ENCODE results near the gene EIF5.

The EIF5 gene

DNA sequence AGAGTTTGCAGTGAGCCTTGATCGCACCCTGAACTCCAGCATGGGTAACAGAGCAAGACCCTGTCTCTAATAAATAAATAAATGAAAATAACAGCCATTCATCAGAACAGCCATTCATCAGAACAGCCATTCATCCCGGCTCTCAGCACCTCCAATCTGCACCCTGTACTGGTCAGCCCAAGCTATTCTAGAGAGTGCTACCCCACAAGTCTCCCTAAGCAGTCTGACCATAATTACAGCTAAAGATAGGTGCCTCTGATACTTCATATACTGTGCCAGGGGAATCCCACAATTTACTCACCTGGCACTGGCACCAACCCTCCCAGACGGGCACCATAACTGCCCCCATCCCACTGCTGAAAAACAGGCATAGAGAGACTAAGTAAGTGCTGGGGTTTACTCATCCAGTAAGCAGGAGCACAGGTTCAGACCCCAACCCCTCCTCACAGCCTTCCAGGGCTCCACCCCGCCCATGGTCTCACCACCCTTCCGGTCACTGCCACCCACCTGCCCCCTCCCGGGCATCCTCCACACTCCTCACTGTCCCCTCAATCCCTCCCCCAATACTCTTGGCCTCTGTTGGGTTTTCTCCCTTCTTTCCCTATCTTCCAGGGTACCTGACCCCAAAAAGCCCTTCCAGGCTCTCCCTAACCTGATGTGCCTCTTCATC lies 15.2 kb upstream of the EIF5 start:
- no peaks in the 10 kb centered on the region for H3K36me3 Mint-ChIP-seq
- H3K9me3 Mint-ChIP-seq, result no peaks in the 10 kb centered on the region
- no peak overlapping the region for H3K4me3 Mint-ChIP-seq
- H3K27me3 Mint-ChIP-seq, result peaks cover 8% of the 10 kb centered on the region
- no peaks in the 10 kb centered on the region for H3K4me1 Mint-ChIP-seq
- no peak overlapping the region for H3K27ac Mint-ChIP-seq

DNA sequence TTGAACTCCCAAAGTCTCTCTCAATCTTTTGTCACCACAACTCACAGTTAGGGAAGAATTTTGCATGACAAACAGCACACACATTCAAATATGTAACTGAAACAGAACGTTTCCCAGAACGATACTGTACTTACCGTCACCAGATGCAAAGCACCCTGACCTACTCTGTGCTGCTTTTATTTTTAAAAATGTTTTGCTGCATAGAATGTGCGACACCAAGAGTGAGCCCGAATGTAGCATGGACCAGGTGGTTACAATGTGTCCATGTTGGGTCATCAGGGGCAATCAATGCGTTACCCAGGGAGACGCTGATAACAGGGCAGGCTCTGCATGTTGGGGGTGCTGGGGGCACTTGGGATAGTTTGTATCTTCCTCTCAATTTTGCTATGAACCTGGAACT lies 14.6 kb upstream of the EIF5 start:
- no peaks in the 10 kb centered on the region for H3K9me3 Mint-ChIP-seq
- peaks cover 8% of the 10 kb centered on the region for H3K27me3 Mint-ChIP-seq
- H3K4me1 Mint-ChIP-seq, result no peaks in the 10 kb centered on the region
- no peak overlapping the region for H3K4me3 Mint-ChIP-seq
- H3K36me3 Mint-ChIP-seq, result no peaks in the 10 kb centered on the region
- H3K27ac Mint-ChIP-seq, result no peak overlapping the region

DNA sequence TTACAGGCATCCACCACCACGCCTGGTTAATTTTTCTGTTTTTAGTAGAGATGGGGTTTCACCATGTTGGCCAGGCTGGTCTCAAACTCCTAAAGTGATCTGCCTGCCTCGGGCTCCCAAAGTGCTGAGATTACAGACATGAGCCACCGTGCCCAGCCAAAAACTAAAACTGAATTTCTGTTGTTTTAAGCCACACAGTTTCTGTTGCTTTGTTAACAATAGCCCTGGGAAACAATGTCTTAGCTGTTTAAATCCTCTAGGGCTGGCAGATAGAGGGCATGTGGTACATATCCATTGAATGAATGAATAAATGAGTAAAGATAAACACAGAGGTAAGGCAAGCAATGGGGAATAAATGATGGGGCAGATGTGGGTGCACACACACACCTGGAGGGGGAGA lies 8.0 kb upstream of the EIF5 start:
- peaks cover 3% of the 10 kb centered on the region for H3K4me1 Mint-ChIP-seq
- H3K4me3 Mint-ChIP-seq, result no peak overlapping the region
- no peaks in the 10 kb centered on the region for H3K9me3 Mint-ChIP-seq
- H3K36me3 Mint-ChIP-seq, result no peaks in the 10 kb centered on the region
- H3K27ac Mint-ChIP-seq, result no peak overlapping the region
- peaks cover 5% of the 10 kb centered on the region for H3K27me3 Mint-ChIP-seq

DNA sequence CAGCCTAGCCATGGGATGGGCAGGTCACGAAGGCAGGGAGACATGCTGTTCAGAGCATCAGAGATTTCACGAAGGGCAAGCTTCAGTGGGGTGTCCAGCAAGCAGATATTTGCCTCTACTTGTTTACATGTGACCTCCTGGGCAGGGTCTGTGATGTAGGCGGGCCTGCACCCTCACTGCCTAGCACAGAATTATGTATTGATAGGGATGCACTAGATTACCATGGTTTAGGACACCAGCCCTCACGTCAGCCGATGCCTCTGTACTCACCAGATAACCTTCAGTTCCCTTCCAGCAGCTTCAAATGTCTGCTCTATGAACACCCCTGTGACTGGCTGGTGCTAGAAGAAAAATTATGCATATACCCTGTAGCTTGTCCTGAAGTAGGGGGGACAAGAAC lies 5.1 kb upstream of the EIF5 start:
- peaks cover under 1% of the 10 kb centered on the region for H3K36me3 Mint-ChIP-seq
- H3K27me3 Mint-ChIP-seq, result no peaks in the 10 kb centered on the region
- H3K27ac Mint-ChIP-seq, result no peak overlapping the region
- peaks cover 12% of the 10 kb centered on the region for H3K4me1 Mint-ChIP-seq
- H3K4me3 Mint-ChIP-seq, result no peak overlapping the region
- no peaks in the 10 kb centered on the region for H3K9me3 Mint-ChIP-seq

DNA sequence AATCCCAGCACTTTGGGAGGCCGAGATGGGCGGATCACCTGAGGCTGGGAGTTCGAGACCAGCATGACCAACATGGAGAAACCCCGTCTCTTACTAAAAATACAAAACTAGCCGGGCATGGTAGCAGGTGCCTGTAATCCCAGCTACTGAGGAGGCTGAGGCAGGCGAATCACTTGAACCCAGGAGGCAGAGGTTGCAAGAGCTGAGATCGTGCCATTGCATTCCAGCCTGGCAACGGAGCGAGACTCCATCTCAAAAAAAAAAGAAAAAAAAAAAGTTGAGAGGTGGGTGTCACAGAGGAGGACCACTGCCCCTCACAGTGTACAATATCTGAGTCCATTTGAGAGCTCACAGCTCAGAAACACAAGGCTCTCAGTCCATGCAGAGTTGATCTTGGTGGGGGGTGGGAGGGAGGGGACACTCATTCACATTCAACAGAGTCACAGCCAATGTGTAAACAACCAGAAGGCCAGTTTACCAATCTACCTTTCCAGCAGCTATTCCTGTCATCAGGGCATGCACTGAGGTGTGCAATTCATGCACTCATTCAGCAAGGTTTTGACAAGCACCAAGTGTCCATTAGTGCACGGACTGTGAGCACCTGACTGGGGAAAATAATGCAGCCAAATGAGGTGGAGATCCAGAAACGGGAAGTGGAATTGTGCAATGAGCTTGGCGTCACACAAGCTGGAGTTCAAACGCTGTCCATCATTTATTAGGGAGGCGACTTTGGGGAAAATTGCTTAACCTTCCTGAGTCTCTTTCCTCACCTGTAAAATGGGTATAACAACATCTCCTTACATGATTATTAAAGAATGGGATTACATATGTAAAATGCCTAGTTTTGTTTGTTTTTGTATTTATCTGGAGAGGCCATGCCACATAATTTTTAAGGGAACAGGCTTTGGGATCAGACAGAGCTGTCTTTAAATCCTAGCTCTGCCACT lies 4.4 kb upstream of the EIF5 start:
- Mint-ChIP-seq H3K4me3 (no peak overlapping the region), H3K4me1 (peaks cover 12% of the 10 kb centered on the region), H3K9me3 (no peaks in the 10 kb centered on the region), H3K27ac (no peak overlapping the region), H3K27me3 (no peaks in the 10 kb centered on the region), H3K36me3 (peaks cover 2% of the 10 kb centered on the region)

DNA sequence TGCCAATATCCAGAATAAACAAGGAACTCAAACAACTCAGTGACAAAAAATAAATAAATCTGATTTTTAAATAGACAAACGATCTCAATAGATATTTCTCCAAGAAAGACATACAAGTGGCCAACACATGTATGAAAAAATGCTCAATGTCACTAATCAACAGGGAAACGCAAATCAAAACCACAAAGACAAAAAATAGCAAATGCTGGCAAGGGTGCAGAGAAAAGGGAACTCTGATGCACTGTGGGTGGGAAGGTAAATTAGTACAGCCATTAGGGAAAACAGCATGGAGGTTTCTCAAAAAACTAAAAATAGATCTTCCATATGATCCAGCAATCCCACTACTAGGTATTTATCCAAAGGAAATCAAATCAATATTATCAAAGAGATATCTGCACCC lies 3.5 kb upstream of the EIF5 start:
- Mint-ChIP-seq H3K4me3 (no peak overlapping the region), H3K9me3 (no peaks in the 10 kb centered on the region), H3K27me3 (no peaks in the 10 kb centered on the region), H3K27ac (peak overlapping the region; percentile 23), H3K4me1 (peaks cover 17% of the 10 kb centered on the region), H3K36me3 (peaks cover 6% of the 10 kb centered on the region)

DNA sequence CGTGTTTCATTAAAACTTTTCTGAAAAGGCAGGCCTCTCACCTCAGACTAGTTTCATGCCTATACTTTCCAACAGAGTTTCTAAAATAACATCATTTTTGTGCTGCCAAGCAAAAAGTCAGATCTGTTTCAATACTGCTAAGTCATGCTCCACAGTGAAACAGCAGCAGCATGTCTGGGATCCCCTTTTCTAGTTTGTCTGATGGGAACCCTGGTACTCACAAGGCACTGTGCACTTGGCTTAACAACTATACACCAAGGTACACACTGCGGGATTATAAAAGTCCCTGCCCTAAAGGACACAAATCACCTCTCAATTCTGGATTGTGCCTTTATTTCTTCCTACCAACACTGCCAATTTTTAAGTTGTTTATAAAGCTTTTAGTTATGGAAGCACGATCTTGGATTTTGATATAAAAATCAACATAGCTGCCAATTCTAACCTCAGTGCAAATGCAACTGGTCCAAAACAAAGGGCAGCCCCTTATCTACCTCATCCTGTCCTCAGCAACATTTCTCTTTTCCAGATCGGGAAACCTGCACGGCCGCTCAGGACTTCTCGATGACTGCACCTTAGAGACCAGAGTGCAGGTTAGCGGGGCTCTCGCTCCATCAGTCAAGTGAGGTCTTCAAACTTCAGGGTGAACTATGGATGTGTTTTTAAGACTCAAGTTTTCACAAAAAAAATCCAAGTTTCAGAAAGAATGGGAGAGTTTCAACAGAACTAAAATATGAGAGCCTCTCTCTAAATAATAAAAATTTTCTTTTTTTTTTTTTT lies 1.7 kb upstream of the EIF5 start:
- H3K4me3 Mint-ChIP-seq, result peak overlapping the region; percentile 72
- H3K4me1 Mint-ChIP-seq, result peaks cover 35% of the 10 kb centered on the region
- no peaks in the 10 kb centered on the region for H3K27me3 Mint-ChIP-seq
- peaks cover 18% of the 10 kb centered on the region for H3K36me3 Mint-ChIP-seq
- no peaks in the 10 kb centered on the region for H3K9me3 Mint-ChIP-seq
- peak overlapping the region; percentile 41 for H3K27ac Mint-ChIP-seq

DNA sequence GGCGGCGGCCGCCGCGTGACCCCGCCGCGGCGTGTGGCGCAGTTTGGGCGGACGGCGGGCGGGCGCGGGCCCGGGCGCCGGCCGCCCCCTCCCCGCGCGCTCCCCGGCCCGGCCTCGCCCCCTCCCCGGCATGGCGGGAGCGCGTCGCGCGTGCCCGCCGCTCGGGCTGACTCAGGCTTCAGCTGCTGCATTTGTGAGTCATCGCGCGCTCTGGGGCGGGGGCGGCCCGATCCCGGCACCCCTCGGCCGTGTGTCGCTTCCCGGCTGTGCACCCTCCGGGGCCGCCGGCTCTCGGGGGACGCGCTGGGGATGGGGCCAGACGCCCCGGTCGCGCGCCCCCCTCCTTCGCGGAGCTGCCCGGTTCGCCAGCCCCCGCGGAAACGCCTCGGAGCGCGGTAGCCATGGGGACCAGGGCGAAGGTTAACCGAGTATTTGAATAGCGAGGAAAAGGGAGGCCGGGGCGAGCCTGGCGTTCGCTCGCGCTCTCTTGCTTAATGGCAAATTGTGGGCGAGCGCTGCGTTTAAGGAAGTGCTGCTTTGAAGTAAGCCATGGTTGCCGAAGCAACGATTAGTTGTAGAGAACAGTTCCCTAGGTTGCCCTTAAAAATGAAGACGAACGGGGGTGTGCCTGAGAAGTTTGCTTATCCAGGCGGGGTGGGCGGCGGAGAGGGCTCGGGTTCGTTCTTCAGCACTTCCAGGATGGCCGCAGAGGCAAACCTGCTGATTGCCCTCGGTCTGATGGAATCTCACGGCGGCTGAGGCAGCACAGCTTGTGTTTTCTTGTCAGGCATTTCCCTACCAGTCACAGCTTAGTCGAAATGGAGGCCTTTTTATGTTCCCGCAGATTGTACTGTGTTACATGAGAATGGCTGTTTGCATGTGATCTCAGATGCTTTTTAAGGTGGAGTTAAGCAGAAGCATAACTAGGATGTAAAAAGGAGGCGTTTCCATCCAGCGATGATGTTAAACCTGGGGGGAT lies 896 bp downstream of the EIF5 start:
- no peaks in the 10 kb centered on the region for H3K9me3 Mint-ChIP-seq
- peaks cover 60% of the 10 kb centered on the region for H3K4me1 Mint-ChIP-seq
- peak overlapping the region; percentile 91 for H3K4me3 Mint-ChIP-seq
- H3K36me3 Mint-ChIP-seq, result peaks cover 28% of the 10 kb centered on the region
- peak overlapping the region; percentile 91 for H3K27ac Mint-ChIP-seq
- H3K27me3 Mint-ChIP-seq, result no peaks in the 10 kb centered on the region

DNA sequence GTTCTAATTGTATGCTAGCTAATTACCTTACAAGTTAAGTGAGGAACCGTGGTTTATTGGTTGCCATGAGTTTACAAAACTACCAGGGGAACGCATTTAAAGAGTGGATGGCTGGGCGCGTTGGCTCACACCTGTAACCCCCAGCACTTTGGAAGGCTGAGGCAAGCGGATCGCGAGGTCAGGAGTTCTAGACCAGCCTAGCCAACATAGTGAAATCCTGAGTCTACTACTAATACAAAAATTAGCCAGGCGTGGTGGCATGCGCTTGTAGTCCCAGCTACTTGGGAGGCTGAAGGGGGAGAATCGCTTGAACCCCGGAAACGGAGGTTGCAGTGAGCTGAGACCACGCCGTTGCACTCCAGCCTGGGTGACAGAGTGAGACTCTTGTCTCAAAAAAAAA lies 2.2 kb downstream of the EIF5 start:
- H3K4me3 Mint-ChIP-seq, result peak overlapping the region; percentile 91

DNA sequence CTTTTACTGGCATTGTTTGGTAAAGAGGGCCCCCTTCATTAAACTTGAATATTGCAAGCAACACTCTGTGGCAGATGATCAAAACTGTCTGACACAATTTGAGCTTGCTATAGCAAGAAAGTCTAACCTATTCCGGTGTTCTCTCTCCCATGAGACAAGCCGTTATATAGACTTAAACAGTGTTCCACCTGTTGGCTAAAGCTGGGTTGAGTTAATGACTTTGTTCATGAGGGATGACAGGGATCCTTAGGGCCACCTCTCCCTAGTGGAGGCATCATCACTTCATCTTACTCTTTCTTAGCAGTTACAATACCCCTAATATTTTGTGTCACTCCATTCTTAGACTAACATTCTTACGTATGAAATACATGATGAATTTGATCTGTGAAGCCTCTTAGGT lies 3.8 kb downstream of the EIF5 start:
- Mint-ChIP-seq H3K27me3 (no peaks in the 10 kb centered on the region), H3K9me3 (no peaks in the 10 kb centered on the region)

More for the DNA sequence above, 2.2 kb downstream of the EIF5 start:
- H3K27me3 Mint-ChIP-seq, result no peaks in the 10 kb centered on the region
- H3K27ac Mint-ChIP-seq, result peak overlapping the region; percentile 91
- H3K4me1 Mint-ChIP-seq, result peaks cover 67% of the 10 kb centered on the region
- no peaks in the 10 kb centered on the region for H3K9me3 Mint-ChIP-seq
- H3K36me3 Mint-ChIP-seq, result peaks cover 33% of the 10 kb centered on the region

DNA sequence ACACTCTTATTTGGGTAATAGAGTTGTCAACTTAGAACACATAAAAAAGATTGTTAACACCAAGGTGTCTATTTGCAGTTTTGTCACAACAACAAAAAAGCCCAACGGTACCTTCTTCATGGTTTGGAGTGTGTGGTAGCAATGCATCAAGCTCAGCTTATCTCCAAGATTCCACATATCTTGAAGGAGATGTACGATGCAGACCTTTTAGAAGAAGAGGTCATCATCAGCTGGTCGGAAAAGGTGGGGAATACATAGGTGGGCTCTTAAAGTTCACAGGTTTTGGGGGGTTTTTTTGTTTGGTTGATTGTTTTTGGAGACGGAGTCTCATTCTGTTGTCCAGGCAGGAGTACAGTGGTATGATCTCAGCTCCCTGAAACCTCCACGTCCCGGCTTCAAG lies 5.5 kb downstream of the EIF5 start:
- Mint-ChIP-seq H3K4me1 (peaks cover 69% of the 10 kb centered on the region), H3K27ac (peak overlapping the region; percentile 75), H3K27me3 (no peaks in the 10 kb centered on the region)

More for the DNA sequence above, 3.8 kb downstream of the EIF5 start:
- Mint-ChIP-seq H3K36me3 (peaks cover 39% of the 10 kb centered on the region), H3K4me3 (peak overlapping the region; percentile 42), H3K27ac (peak overlapping the region; percentile 89), H3K4me1 (peaks cover 66% of the 10 kb centered on the region)

DNA sequence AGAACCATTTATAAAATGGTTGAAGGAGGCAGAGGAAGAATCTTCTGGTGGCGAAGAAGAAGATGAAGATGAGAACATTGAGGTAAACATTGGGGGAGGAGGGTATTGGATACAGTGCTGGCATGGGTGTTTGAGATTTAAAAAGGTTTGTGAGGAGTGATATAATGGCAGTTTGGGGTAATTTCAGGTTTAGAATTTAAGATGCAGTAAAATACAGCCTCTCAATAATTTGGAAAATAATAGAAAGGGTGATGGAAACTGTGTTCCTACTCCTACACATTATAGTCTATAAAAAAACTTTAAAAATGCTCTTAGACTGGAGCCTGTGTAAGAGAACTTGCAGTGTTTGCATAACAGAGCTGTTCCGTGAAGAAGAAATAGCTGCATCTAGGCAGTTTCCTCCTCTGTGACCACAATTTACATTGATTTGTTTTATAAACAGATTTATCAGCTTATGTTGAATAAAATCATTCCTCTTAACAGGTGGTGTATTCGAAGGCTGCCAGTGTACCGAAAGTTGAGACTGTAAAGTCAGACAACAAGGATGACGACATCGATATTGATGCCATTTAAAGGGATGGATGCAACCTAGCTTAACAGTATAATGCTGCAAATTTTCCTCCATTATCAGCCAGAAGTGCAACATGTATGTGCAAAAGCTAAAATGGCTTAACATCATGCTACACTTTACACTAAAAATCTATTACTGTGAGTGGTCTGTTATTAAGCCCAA lies 6.6 kb downstream of the EIF5 start:
- Mint-ChIP-seq H3K9me3 (no peaks in the 10 kb centered on the region), H3K4me3 (no peak overlapping the region), H3K27ac (peak overlapping the region; percentile 75), H3K36me3 (peaks cover 43% of the 10 kb centered on the region), H3K4me1 (peaks cover 66% of the 10 kb centered on the region), H3K27me3 (no peaks in the 10 kb centered on the region)

More for the DNA sequence above, 5.5 kb downstream of the EIF5 start:
- H3K4me3 Mint-ChIP-seq, result no peak overlapping the region
- H3K9me3 Mint-ChIP-seq, result no peaks in the 10 kb centered on the region
- peaks cover 44% of the 10 kb centered on the region for H3K36me3 Mint-ChIP-seq

DNA sequence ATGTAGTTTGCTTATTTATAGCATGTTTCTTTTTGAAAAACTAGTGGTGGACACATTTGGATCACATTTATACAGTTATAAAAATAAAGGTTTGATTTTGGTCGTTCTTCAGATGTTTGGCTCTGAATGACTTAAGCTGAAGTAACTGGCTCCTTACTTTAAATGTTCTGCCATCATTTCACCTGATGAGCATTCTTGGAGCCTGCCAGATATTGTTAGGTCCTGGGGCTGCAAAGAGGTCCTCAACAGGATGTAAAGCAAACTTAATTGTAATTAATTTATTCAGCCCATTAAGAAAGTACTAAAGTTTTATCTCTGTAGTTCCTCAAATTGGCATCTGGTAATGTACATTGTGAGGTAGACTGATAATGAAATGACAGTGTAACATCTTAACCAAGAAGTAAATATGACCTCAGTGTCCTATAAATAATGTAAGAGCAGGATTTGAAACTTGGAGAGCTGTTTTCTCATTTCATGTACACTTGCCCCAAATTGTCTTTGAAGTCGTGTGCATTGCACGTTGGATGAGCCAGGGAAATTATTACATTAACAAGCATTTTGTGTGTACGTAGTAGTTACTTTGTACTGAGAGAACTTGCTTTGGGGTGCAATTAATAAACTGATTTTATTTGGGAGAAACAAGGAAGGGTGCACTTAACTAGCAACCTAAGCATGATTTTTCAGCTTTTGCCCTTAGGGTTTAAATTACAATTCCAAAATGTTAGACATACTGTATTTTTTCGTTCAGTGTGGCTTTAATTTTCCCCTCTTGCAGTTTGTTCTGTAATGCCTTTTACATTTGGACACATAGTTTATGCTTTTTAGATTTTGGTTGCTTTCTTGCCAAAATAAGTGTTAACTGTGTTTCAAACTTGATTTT lies 7.5 kb downstream of the EIF5 start:
- no peaks in the 10 kb centered on the region for H3K9me3 Mint-ChIP-seq
- H3K4me1 Mint-ChIP-seq, result peaks cover 58% of the 10 kb centered on the region
- peaks cover 35% of the 10 kb centered on the region for H3K36me3 Mint-ChIP-seq
- no peak overlapping the region for H3K4me3 Mint-ChIP-seq
- H3K27ac Mint-ChIP-seq, result no peak overlapping the region
- H3K27me3 Mint-ChIP-seq, result no peaks in the 10 kb centered on the region
